K562 (cell line): ENCODE results near the gene ANKRD23. TPM values are rescaled to one million over a fixed set of nuclear protein-coding genes. Genes with fewer than 3 reads are reported as not detected.
A peak's percentile ranks its signal among the peaks of the same experiment; 100 is the strongest.

Experiments used
- CREM ChIP-seq: IDR thresholded peaks from 2 replicates; pipeline ENCODE4 v1.6.1; 2014; ENCODE audit warnings: antibody characterized with exemption, low read depth
- ELF4 ChIP-seq: fragments of 450-650 bp; formaldehyde crosslinking; IDR thresholded peaks from 2 replicates; pipeline ENCODE4 v1.4.0; 2022; ENCODE audit warnings: missing genetic modification characterization
- FOXM1 ChIP-seq, 2 experiments: fragments of 450-650 bp in 1 of 2; sonication (generic) in 1 of 2; formaldehyde crosslinking in 1 of 2; IDR thresholded peaks; 2 replicates each; pipeline versions ENCODE4 v1.6.1 to v1.9.0; 2017 to 2022; ENCODE audit warnings: low read depth in 2 of 2, mild to moderate bottlenecking in 2 of 2, missing genetic modification reagents in 1 of 2, moderate library complexity in 1 of 2
- HDAC1 ChIP-seq, 2 experiments: fragments of 450-650 bp; IDR thresholded peaks; 2 replicates each; pipeline ENCODE4 v1.6.1; 2016 to 2017; ENCODE audit warnings: inconsistent platforms in 1 of 2, mild to moderate bottlenecking in 1 of 2, moderate library complexity in 1 of 2
- MTF1 ChIP-seq: fragments of 250-450 bp; sonication (Bioruptor Pico); IDR thresholded peaks from 2 replicates; pipeline ENCODE4 v1.9.0; 2021; ENCODE audit warnings: moderate library complexity, mild to moderate bottlenecking, inconsistent platforms, borderline replicate concordance
- TBP ChIP-seq: optimal IDR thresholded peaks from 2 replicates; pipeline ENCODE3; 2011; ENCODE audit warnings: low read depth, low read length, improper control_type of control experiment
- ZBTB7A ChIP-seq: IDR thresholded peaks from 2 replicates; pipeline ENCODE4 v1.6.1; 2011; ENCODE audit warnings: low read depth, mild to moderate bottlenecking, low read length, moderate library complexity, borderline replicate concordance; ENCODE audit not compliant: control insufficient read depth
- ZC3H4 ChIP-seq: sonication (generic); formaldehyde crosslinking; IDR thresholded peaks from 2 replicates; pipeline ENCODE4 v1.9.0; 2021; ENCODE audit warnings: missing genetic modification reagents, borderline replicate concordance
- polyA plus RNA-seq, 8 experiments: library from polyadenylated mRNA; depleted of rRNA in 4 of 8; stranded (reverse) in 5 of 8; unstranded in 3 of 8; fragments of >200 nt; fragmentation: Nextera tagmentation in 2 of 8; fragmentation: Illumina TruSeq in 1 of 8; extraction: Ambion mirVana in 2 of 8; extraction: Trizol in 1 of 8; gene quantifications; 2 replicates each; pipeline versions ENCODE4 v1.2.1 to v1.2.3, GENCODE V29; 2011 to 2014; ENCODE audit warnings: inconsistent platforms in 1 of 8, missing spikeins in 1 of 8
- total RNA-seq, 7 experiments: library from RNA; depleted of rRNA in 6 of 7; stranded (reverse); fragments of >200 nt in 6 of 7; fragmentation: Illumina TruSeq in 2 of 7; extraction: Trizol in 2 of 7; gene quantifications; 2 replicates each; pipeline versions ENCODE4 v1.2.1 to v1.2.3, GENCODE V29; 2011 to 2021; ENCODE audit warnings: low replicate concordance in 1 of 7
- TF ChIP-seq, protein P1 (sequence below): IDR thresholded peaks from 2 replicates; pipeline ENCODE4 v1.6.1; 2014; ENCODE audit warnings: antibody characterized with exemption
- TF ChIP-seq, protein P2 (sequence below): fragments of 450-650 bp; IDR thresholded peaks from 2 replicates; pipeline ENCODE4 v1.6.1; 2016; ENCODE audit warnings: mild to moderate bottlenecking, moderate library complexity
- TF ChIP-seq, protein P3 (sequence below): sonication (generic); formaldehyde crosslinking; IDR thresholded peaks from 2 replicates; pipeline ENCODE4 v1.8.0; 2022; ENCODE audit warnings: mild to moderate bottlenecking, missing genetic modification reagents

Gene ANKRD23
- total and polyA plus RNA-seq, 9 of the 15 experiments (the other 6 are each of a cell fraction or from before 2014, with no cell fraction given), result 0.32 to 4.8 (median 2.8) TPM

DNA sequence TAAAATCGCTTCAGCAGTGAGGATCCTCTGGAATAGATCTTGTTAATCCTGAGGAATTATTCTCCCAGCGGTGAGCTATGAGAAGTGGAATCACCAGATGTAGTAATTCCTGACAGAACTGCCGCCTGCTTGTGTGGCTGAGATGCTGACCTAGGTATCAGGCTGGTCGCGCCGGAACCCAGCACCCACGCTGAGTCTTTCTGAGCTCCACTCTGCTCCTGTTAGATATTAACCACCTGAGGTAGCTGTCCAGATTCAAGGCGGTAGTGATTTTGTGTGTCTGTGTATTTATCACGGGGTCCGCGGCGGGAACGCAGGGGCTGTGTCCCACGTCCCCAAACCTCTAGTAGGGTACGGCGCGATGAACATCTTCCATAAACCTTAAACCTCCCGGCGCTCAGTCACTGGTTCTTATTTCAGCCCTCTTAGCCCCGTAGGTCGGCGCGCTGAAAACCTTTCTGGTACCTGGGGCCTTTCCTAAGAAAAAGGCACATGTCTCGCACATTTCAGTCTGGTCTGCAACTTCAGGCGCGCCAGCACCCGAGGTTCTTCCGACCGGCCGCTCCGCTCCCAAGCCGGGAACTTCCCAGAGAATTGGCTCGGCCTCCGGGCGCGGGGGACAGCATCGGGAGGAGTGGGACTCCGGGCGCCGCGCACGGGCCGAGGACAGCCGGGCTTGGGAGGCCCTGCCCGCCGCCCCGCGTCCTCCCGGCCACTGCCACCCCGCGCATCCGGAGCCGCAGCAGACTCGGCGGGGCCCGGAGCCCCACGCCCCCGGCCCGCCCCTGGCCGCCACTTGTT is 28.3 kb downstream of the ANKRD23 start (continued):
- TF ChIP-seq HDAC1 (IDR thresholded peaks at IDR 0.05) (peak in 1 of 2 experiments; percentile 40; a peak in 1 of 4 replicates), ZBTB7A (peak; percentile 72; the same call in 1 of the 2 replicates), MTF1 (CRISPR knock-in tag) (no peak), FOXM1 (IDR thresholded peaks at IDR 0.05; ENCODE audit: low read depth) (no peak), FOXM1 (CRISPR knock-in tag; IDR thresholded peaks at IDR 0.05; ENCODE audit: low read depth) (peak; percentile 74; the same call in 1 of the 2 replicates), ZC3H4 (CRISPR knock-in tag) (no peak), CREM (no peak), ELF4 (no peak), TBP (no peak)
- TF ChIP-seq, protein P1, sequence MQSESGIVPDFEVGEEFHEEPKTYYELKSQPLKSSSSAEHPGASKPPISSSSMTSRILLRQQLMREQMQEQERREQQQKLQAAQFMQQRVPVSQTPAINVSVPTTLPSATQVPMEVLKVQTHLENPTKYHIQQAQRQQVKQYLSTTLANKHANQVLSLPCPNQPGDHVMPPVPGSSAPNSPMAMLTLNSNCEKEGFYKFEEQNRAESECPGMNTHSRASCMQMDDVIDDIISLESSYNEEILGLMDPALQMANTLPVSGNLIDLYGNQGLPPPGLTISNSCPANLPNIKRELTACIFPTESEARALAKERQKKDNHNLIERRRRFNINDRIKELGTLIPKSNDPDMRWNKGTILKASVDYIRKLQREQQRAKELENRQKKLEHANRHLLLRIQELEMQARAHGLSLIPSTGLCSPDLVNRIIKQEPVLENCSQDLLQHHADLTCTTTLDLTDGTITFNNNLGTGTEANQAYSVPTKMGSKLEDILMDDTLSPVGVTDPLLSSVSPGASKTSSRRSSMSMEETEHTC, result no peak
- TF ChIP-seq, protein P2, sequence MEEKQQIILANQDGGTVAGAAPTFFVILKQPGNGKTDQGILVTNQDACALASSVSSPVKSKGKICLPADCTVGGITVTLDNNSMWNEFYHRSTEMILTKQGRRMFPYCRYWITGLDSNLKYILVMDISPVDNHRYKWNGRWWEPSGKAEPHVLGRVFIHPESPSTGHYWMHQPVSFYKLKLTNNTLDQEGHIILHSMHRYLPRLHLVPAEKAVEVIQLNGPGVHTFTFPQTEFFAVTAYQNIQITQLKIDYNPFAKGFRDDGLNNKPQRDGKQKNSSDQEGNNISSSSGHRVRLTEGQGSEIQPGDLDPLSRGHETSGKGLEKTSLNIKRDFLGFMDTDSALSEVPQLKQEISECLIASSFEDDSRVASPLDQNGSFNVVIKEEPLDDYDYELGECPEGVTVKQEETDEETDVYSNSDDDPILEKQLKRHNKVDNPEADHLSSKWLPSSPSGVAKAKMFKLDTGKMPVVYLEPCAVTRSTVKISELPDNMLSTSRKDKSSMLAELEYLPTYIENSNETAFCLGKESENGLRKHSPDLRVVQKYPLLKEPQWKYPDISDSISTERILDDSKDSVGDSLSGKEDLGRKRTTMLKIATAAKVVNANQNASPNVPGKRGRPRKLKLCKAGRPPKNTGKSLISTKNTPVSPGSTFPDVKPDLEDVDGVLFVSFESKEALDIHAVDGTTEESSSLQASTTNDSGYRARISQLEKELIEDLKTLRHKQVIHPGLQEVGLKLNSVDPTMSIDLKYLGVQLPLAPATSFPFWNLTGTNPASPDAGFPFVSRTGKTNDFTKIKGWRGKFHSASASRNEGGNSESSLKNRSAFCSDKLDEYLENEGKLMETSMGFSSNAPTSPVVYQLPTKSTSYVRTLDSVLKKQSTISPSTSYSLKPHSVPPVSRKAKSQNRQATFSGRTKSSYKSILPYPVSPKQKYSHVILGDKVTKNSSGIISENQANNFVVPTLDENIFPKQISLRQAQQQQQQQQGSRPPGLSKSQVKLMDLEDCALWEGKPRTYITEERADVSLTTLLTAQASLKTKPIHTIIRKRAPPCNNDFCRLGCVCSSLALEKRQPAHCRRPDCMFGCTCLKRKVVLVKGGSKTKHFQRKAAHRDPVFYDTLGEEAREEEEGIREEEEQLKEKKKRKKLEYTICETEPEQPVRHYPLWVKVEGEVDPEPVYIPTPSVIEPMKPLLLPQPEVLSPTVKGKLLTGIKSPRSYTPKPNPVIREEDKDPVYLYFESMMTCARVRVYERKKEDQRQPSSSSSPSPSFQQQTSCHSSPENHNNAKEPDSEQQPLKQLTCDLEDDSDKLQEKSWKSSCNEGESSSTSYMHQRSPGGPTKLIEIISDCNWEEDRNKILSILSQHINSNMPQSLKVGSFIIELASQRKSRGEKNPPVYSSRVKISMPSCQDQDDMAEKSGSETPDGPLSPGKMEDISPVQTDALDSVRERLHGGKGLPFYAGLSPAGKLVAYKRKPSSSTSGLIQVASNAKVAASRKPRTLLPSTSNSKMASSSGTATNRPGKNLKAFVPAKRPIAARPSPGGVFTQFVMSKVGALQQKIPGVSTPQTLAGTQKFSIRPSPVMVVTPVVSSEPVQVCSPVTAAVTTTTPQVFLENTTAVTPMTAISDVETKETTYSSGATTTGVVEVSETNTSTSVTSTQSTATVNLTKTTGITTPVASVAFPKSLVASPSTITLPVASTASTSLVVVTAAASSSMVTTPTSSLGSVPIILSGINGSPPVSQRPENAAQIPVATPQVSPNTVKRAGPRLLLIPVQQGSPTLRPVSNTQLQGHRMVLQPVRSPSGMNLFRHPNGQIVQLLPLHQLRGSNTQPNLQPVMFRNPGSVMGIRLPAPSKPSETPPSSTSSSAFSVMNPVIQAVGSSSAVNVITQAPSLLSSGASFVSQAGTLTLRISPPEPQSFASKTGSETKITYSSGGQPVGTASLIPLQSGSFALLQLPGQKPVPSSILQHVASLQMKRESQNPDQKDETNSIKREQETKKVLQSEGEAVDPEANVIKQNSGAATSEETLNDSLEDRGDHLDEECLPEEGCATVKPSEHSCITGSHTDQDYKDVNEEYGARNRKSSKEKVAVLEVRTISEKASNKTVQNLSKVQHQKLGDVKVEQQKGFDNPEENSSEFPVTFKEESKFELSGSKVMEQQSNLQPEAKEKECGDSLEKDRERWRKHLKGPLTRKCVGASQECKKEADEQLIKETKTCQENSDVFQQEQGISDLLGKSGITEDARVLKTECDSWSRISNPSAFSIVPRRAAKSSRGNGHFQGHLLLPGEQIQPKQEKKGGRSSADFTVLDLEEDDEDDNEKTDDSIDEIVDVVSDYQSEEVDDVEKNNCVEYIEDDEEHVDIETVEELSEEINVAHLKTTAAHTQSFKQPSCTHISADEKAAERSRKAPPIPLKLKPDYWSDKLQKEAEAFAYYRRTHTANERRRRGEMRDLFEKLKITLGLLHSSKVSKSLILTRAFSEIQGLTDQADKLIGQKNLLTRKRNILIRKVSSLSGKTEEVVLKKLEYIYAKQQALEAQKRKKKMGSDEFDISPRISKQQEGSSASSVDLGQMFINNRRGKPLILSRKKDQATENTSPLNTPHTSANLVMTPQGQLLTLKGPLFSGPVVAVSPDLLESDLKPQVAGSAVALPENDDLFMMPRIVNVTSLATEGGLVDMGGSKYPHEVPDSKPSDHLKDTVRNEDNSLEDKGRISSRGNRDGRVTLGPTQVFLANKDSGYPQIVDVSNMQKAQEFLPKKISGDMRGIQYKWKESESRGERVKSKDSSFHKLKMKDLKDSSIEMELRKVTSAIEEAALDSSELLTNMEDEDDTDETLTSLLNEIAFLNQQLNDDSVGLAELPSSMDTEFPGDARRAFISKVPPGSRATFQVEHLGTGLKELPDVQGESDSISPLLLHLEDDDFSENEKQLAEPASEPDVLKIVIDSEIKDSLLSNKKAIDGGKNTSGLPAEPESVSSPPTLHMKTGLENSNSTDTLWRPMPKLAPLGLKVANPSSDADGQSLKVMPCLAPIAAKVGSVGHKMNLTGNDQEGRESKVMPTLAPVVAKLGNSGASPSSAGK, result peak; percentile 74
- TF ChIP-seq, protein P3, sequence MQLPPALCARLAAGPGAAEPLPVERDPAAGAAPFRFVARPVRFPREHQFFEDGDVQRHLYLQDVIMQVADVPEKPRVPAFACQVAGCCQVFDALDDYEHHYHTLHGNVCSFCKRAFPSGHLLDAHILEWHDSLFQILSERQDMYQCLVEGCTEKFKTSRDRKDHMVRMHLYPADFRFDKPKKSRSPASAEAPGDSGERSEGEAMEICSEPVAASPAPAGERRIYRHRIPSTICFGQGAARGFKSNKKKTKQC, result 0 out of 2 replicates have a peak, but pooled peaks have one; percentile 11
